Measurements from ENCODE around the gene PER3.

PER3 gene

GRCh38 chr1:7839526-7839925 is 55.4 kb downstream of the PER3 start:
- DNase-seq: no peak

- DNase-seq: no peak
These were observed 58.4 kb downstream of the PER3 start for GRCh38 chr1:7842517-7842916.

DNA sequence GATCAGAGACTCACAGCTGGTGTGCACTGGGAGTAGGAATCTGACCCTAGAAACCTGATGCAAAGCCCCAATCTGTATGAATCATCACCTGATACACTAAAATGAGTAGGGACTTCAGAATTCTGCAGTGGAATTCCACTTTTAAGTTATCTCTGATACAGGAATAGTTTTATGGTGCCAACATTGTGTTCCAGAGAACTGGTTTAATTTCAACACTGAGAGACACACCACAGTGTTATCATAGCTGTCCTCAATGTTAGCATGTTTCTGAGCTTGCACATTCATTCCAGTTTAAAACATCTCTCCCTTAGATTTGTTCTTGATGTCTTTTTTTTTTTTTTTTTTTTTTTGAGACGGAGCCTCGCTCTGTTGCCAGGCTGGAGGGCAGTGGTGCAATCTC is 61.7 kb downstream of the PER3 start:
- no peak for DNase-seq

DNA sequence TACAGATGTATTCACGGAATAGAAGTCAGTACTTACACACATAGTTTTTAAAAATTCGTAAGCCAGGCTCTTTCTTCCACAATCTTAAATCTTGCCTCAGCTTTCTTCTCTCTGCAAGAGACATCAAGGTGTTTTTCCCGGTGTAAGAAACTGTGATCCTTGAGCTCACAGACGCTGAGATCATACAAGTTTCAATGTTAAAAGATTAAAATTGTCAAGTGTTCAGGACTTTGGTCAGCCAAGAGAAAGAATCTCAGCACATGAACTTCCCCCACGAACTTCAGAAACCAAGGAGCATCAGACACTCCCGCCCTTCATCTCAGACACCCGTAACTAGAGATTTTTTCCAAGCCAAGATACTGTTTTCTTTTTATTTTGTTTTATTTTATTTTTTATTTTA is 62.6 kb downstream of the PER3 start:
- no peak for DNase-seq

GRCh38 chr1:7847599-7847998 is 63.5 kb downstream of the PER3 start:
- DNase-seq: no peak

DNA sequence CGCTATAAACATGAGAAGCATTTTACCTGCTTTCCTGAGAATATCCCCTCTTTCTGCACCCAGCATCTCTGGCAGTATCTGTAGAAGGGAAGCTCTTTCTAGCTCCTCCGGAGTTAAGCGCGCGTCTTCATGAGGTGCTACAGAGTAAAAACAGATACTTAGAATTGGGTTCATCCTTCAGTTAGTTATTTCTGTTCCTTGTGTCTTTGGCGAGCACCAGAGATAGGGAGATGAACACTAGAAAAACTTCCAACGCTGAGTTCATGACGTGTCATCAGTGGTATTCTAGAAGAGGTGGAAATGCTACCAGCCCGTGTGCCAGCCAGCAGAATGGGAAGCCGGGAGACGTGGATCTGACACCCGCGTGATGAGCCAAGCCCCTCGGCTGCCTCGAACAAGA is 66.7 kb downstream of the PER3 start:
- no peak for DNase-seq

DNA sequence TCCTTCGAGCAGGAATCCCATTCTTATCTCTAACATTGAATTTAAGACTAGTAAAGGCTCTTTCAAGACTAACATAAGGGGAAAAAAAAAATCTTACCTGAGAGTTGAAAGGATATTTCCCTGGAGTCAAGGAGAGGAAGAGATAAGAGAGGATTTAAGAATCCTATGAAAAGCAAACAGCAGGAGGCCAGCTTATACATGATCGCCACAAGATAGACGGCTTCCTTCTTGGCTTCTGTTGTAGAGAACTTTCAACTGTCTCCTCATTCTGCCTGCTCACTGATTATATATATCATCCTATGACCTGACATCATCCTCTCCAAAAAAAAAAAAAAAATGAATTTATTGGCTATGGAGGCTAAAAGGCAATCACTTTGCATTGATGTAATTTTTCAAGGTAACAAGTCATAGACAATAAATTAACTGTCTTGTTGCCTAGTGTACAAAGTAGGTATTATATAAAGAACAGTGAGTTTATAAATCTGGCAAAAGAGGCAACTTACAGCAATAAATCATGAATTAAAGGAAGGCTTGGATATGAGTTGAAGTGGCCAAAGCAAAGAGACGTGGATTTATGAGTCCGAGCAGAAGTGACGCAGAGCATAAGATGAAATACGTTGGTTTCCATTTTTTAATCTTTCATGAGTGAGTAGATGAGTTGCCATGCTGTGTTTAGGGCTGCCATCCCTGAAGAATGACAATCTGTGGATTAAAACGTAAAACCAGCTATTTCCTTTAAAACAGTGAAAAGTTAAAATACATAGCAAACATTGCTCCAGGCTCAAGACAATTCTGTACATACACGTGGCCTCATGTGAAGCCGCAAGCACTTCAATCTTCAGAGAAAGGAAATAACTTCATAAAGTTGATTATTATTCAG is 69.0 kb downstream of the PER3 start, which contains the start of gene UTS2:
UTS2 (minus strand) TSS at position 262 of the 880 bp plus-strand sequence; CDS start at position 200, 62 bp downstream.
- no peak for DNase-seq

GRCh38 chr1:7853684-7854026 is 69.6 kb downstream of the PER3 start:
- DNase-seq: no peak

- no peak for DNase-seq
These were observed 72.3 kb downstream of the PER3 start for GRCh38 chr1:7856345-7856744.

- no peak for DNase-seq
These were observed 72.9 kb downstream of the PER3 start for GRCh38 chr1:7857000-7857399.

GRCh38 chr1:7857985-7858384 is 73.9 kb downstream of the PER3 start:
- no peak for DNase-seq

- no peak for DNase-seq
These were observed 75.3 kb downstream of the PER3 start for GRCh38 chr1:7859406-7859805.

DNA sequence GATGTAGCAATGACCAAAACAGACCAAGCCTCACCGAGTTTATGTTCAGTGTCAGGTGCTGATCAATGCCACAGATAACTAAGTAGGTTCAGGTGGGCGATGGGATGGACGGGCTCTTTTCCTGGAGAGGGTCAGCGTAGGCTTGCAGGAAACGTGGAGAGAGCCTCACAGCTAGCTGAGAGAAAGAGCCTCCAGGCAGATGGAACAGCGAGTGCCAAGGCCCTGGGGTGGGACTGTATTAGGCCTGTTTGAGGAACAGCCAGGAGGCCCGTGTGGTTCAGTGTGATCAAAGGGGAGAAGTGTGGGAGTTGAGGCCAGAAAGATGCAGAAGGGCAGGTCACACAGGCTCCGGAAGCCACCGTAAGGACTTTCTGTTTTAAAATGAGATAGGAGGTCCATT is 76.0 kb downstream of the PER3 start:
- DNase-seq: no peak

- DNase-seq: no peak
These were observed 77.4 kb downstream of the PER3 start for GRCh38 chr1:7861452-7861851.

GRCh38 chr1:7862211-7863060 is 78.3 kb downstream of the PER3 start:
- DNase-seq: no peak

DNA sequence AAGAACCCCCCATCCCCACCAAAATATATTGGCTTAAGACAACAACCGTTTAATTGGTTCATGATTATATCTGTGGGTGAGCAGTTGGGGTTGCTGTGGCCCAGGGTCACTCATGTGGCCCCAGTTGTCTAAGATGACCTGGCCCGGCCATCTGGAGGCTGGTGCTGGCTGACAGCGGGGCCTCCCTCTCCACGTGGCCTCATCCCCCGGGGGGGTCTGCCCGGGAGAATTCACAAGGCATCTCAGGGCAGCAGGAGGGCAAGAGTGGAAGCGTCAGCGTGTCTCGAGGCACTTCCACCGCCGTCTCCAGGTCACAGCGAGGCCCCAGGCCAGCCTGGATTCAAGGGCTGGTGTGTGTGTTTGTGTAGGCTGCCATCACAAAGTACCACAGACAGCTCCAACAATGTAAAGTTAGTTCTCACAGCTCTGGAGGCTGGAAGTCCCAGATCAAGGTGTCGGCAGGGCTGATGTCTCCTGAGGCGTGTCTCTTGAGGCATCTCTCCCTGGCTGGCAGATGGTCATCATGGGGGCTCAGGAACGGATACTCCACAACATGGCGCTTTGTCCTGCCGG is 79.8 kb downstream of the PER3 start:
- no peak for DNase-seq

DNA sequence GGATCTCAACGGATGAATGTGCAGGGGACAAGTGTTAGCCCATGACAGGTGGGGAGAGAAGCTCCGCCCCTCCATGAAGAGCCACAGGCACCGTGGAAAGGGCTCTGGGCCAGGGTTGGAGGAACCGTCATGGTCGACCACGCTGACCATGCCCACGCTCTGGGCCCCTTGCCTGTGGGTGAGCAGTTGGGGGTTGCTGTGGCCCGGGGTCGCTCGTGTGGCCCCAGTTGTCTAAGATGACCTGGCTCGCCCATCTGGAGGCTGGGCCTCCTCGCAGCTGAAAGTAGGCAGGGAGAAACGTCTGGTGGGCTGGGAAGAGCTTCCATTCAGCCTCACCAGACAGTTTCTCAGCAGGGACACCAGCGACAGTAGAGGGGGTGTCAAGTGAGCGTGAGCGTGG is 81.9 kb downstream of the PER3 start:
- no peak for DNase-seq

DNA sequence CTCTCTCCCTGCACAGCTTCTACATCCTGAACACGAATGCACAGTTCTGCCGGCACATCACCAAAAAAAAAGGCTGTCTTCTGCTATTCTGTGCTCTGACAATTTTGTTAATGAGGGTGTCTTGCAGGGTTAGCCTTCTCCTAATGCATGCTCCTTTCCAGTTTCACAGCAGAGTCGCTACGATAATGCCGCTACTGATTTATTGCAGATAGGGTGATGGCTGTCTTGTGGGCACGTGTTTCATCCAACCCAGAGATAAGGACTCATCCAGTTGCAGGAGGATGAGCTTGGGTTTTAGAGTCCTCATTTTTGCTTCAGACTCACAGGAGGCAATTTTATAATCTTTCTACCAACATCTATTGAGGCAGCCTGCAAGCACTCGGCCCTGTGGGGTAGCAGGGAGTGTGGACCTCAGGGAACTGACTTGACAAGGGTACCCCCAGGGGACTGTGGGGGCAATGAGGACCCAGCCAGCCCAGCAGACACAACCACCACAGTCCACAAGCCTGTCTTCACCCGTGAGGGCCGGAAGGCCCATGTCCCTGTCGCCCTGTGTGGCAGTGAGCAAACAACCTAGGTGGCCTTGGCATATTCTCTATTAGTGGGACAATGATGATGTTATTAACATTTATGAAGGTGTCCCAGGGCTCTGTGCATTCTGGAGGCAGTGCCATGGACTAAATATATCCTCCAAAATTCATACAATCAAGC is 84.1 kb downstream of the PER3 start:
- no peak for DNase-seq

GRCh38 chr1:7869136-7869920 is 85.2 kb downstream of the PER3 start:
- no peak for DNase-seq

GRCh38 chr1:7871136-7871535 is 87.0 kb downstream of the PER3 start:
- no peak for DNase-seq

DNA sequence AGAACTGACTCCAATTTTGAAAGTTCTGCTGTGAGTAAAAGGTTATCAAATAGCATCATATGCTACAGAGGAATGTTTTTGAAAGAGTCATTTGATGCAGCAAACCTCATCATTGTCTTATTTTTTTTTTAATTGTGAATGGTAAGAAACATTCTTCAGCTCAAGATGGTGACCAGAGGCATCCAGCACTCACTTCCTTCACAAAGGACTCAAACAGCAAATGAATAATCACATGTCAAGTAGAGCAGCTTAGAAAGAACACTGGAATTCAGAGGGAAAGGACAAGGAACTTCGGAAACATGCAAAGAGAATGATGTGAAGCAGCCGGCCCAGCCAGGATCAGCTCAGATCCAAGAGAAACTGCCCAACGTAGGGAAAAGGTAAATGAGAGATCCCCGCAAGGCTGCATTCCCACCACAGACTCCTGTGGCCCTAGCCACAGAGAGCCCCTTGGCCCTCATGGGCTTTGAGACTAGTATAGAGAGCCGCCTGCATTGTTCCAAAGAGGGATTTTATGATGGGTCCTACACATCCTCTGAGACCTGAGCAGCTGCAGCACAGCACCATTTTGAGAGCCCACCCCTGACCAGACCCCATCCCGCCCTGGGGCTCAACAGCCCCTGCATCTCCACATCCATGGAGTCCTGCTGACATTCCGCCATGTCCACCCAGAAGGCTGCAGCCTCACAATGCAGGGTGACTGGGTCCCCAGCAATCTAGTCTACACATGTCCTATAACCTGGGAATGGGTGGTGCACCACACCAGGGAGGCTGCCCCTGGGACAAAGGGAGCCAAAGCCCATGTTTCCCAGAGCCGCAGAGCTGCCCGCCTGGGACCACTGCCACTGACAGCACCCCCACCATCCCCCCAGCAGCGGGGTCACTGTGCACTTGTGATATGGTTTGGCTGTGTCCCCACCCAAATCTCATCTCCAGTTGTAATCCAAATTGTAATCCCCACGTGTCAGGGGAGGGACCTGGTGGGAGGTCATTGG is 90.0 kb downstream of the PER3 start:
- DNase-seq: no peak

Data from NCI-H345 (cell line).